ENCODE measurements around the gene TFCP2.

The TFCP2 gene

DNA sequence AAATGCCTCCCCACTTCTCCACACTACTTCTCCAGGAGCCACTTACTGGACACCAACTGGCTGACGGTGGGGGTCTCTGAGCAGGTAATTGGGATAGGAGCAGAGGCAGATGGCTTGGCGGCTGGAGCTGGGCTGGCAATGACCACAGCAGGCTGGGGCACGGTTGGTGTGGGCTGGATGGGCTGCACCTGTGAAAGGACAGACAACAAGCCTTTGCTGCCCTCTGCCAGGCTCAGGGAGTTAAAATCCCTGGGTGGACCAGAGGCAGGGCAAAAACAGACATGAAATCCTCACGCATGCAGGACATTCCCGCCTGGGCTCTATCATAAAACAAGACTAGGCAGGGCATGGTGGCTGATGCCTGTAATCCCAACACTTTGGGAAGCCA, 19.3 kb upstream of the TFCP2 start:
- no peak for TF ChIP-seq TARDBP (IDR thresholded peaks at IDR 0.05)
- POLR2A ChIA-PET, result interaction anchor here (1.0 kb wide), 1 partner anchor 18 kb away, joined by 3 read pairs; no protein-coding TSS in a partner anchor
- CTCF ChIA-PET, result no interaction called here
- no peak for DNase-seq (ENCODE audit: extremely low spot score)

DNA sequence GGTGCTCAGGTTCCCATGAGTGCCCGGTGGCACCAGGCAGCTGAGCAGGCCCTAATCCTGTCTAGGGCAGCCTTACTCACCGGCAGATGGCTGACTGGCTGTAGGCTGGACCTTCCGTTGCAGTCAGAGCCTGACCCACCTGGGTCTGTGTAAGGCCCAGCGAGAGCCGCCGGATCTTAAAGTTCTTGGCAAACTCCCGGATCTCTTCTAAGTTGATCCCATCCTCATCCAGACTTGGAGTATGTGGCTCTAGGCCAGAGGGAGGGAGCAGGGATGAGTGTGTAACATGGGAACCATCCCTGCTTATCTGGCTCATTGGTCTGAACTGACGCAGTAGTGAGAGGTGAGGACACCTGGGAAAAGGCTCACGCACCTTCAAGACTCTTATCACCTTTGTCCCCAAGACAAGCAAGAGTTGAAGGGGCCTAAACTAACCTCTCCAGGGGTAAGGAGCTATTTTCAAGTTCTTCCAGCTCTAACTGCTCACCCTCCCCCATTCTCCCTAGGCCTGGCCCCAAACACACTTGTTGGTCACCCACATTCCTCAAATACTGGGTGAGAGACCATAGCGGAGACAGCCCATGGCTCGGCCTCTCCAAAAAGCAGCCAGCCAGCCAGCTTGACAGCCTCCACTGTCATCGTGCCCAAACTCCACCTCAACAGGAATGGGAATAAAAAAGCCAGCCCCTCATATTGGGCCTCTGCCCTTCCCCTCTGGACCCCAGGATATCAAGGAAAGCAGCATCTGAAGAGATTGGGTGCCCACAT, 18.8 kb upstream of the TFCP2 start:
- ChIA-PET CTCF (no interaction called here), POLR2A (interaction anchor here (1.0 kb wide), 1 partner anchor 18 kb away, joined by 3 read pairs; no protein-coding TSS in a partner anchor)
- no peak for DNase-seq (ENCODE audit: extremely low spot score)
- TF ChIP-seq CTBP1 (IDR thresholded peaks at IDR 0.05; ENCODE audit: borderline replicate concordance) (no peak), NFRKB (IDR thresholded peaks at IDR 0.05) (no peak), TARDBP (IDR thresholded peaks at IDR 0.05) (no peak), L3MBTL2 (conservative IDR thresholded peaks at IDR 0.05) (no peak), FOXA1 (IDR thresholded peaks at IDR 0.05) (no peak), ARNT (IDR thresholded peaks at IDR 0.05) (no peak), BHLHE40 (IDR thresholded peaks at IDR 0.05; ENCODE audit: borderline replicate concordance) (no peak), SP1 (IDR thresholded peaks at IDR 0.05) (no peak), ZNF384 (IDR thresholded peaks at IDR 0.05) (no peak), FOXM1 (IDR thresholded peaks at IDR 0.05; ENCODE audit: borderline replicate concordance) (no peak), LEF1 (IDR thresholded peaks at IDR 0.05; ENCODE audit: borderline replicate concordance) (no peak), ELF4 (IDR thresholded peaks at IDR 0.05) (no peak), SUZ12 (IDR thresholded peaks at IDR 0.05) (no peak), PKNOX1 (IDR thresholded peaks at IDR 0.05) (no peak), FOXK2 (IDR thresholded peaks at IDR 0.05) (no peak), HDGF (IDR thresholded peaks at IDR 0.05; ENCODE audit: borderline replicate concordance) (no peak)

GRCh38 chr12:51190820-51191219, 17.9 kb upstream of the TFCP2 start:
- TF ChIP-seq L3MBTL2 (conservative IDR thresholded peaks at IDR 0.05), result no peak
- TF ChIP-seq FOXK2 (IDR thresholded peaks at IDR 0.05), result no peak
- no peak for TF ChIP-seq NFRKB (IDR thresholded peaks at IDR 0.05)
- ChIA-PET POLR2A (no interaction called here), CTCF (no interaction called here)
- no peak for DNase-seq (ENCODE audit: extremely low spot score)

DNA sequence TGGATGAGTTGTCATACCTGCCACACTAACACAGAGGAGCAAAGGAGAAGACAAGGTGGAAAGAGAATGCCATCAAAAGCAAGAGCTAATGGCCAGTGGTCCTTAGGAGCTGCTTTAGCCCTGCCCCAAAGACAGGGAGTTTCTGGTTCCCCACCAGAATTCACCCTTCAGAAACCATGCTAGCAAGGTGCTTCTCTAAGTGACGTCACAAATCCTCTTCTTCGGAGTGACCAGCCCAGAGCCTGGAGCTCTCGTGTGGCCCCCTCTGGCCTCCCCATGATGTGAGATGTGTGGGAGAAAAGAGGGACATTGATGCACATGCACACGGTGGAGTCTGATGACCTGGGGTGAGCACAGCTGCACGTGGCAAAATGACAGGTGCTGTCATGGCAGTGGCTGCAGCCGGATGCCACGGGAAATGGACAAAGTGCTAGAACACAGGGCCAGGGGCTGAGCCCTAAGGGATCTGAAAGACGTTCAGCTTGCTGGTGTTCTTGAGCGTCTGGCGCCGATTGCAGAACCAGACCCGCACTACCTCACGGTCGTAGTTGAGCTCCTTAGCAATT, 16.9 kb upstream of the TFCP2 start:
- TF ChIP-seq SP1 (IDR thresholded peaks at IDR 0.05) (no peak), FOXM1 (IDR thresholded peaks at IDR 0.05; ENCODE audit: borderline replicate concordance) (no peak), NFRKB (IDR thresholded peaks at IDR 0.05) (no peak), FOXK2 (IDR thresholded peaks at IDR 0.05) (no peak), SUZ12 (IDR thresholded peaks at IDR 0.05) (no peak), LEF1 (IDR thresholded peaks at IDR 0.05; ENCODE audit: borderline replicate concordance) (no peak), FOXA1 (IDR thresholded peaks at IDR 0.05) (no peak), ELF4 (IDR thresholded peaks at IDR 0.05) (no peak), HDGF (IDR thresholded peaks at IDR 0.05; ENCODE audit: borderline replicate concordance) (no peak), CTBP1 (IDR thresholded peaks at IDR 0.05; ENCODE audit: borderline replicate concordance) (no peak), L3MBTL2 (conservative IDR thresholded peaks at IDR 0.05) (no peak), PKNOX1 (IDR thresholded peaks at IDR 0.05) (no peak), ZNF384 (IDR thresholded peaks at IDR 0.05) (no peak), TARDBP (IDR thresholded peaks at IDR 0.05) (no peak), ARNT (IDR thresholded peaks at IDR 0.05) (no peak), BHLHE40 (IDR thresholded peaks at IDR 0.05; ENCODE audit: borderline replicate concordance) (no peak)
- POLR2A ChIA-PET, result interaction anchor here (1.0 kb wide), 1 partner anchor 28 kb away, joined by 3 read pairs; the partner anchor contains the start of gene POU6F1

DNA sequence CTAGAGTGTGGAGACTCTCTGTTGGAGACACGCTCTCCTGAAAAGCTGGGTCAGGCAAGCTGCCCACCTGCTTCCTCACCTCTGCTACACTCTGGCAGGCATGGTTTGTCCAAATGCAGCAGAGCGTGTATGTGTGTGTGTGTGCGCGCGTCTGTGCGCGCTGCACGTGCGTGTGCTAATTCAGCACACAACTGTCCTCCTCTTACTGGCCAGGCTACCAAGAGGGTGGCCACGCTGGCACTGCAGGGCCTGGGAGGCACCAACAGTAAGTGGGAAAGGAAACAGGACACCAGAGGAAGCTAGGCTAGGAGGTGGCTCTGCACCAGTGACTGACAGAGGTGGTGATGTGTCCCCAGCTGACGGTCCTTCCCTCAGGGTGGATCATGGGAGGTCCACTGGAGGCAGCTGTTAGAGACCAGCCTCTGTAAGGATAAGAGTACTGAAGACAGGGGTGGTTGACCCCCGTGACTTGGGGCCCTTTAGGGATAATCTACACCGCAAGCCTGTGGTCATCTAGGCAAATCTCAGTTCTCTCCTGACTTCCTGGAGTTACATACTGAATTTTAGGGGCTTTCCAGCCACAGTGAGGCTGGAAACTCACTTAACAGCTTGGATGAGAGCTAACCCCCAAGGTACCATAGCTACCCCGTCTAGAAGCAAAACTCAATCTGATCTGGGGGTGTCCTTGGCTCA, 15.6 kb upstream of the TFCP2 start:
- DNase-seq (ENCODE audit: extremely low spot score), result no peak
- POLR2A ChIA-PET, result interaction anchor here (0.6 kb wide), 1 partner anchor 183 kb away, joined by 3 read pairs; no protein-coding TSS in a partner anchor
- CTCF ChIA-PET, result interaction anchor here (0.6 kb wide), 1 partner anchor 816 kb away, joined by 3 read pairs; no protein-coding TSS in a partner anchor
- TF ChIP-seq ELF4 (IDR thresholded peaks at IDR 0.05) (no peak), SUZ12 (IDR thresholded peaks at IDR 0.05) (no peak), FOXM1 (IDR thresholded peaks at IDR 0.05; ENCODE audit: borderline replicate concordance) (no peak), FOXA1 (IDR thresholded peaks at IDR 0.05) (no peak), ZNF384 (IDR thresholded peaks at IDR 0.05) (no peak), HDGF (IDR thresholded peaks at IDR 0.05; ENCODE audit: borderline replicate concordance) (no peak), FOXK2 (IDR thresholded peaks at IDR 0.05) (no peak), L3MBTL2 (conservative IDR thresholded peaks at IDR 0.05) (no peak), NFRKB (IDR thresholded peaks at IDR 0.05) (no peak), CTBP1 (IDR thresholded peaks at IDR 0.05; ENCODE audit: borderline replicate concordance) (no peak), TARDBP (IDR thresholded peaks at IDR 0.05) (no peak), BHLHE40 (IDR thresholded peaks at IDR 0.05; ENCODE audit: borderline replicate concordance) (no peak), PKNOX1 (IDR thresholded peaks at IDR 0.05) (no peak), LEF1 (IDR thresholded peaks at IDR 0.05; ENCODE audit: borderline replicate concordance) (no peak), SP1 (IDR thresholded peaks at IDR 0.05) (no peak), ARNT (IDR thresholded peaks at IDR 0.05) (no peak)

More for the DNA sequence above, 16.9 kb upstream of the TFCP2 start:
- CTCF ChIA-PET, result no interaction called here
- no peak for DNase-seq (ENCODE audit: extremely low spot score)

Data from HEK293T (cell line).